Activated naive CD8-positive, alpha-beta T cell treated with anti-CD3 and anti-CD28 coated beads for 36 hours (primary cell): ENCODE measurements around the gene BARHL1. TPM values are rescaled to one million over a fixed set of nuclear protein-coding genes. Genes with fewer than 3 reads are reported as not detected.
"Not testable (repeated sequence)": the region's sequence is repeated elsewhere in the genome, so short reads cannot be mapped to it uniquely, and the experiment has no call there.

ENCODE experiments used
- DNase-seq: peaks from one replicate; pipeline ENCODE4 v3.0.0; 2021
- H3K27ac Mint-ChIP-seq: one replicate; pipeline ENCODE4 v1.8.0; 2022; ENCODE audit warnings: mild to moderate bottlenecking, moderate library complexity, mixed read lengths
- H3K27me3 Mint-ChIP-seq: one replicate; pipeline ENCODE4 v1.8.0; 2022; ENCODE audit warnings: mild to moderate bottlenecking, mixed read lengths
- H3K36me3 Mint-ChIP-seq: one replicate; pipeline ENCODE4 v1.8.0; 2021; ENCODE audit warnings: mild to moderate bottlenecking, mixed read lengths
- H3K4me1 Mint-ChIP-seq: one replicate; pipeline ENCODE4 v1.8.0; 2021; ENCODE audit warnings: mixed read lengths
- H3K4me3 Mint-ChIP-seq: one replicate; pipeline ENCODE4 v1.8.0; 2022; ENCODE audit warnings: mild to moderate bottlenecking, moderate library complexity, mixed read lengths
- H3K9me3 Mint-ChIP-seq: one replicate; pipeline ENCODE4 v1.8.0; 2022; ENCODE audit warnings: mixed read lengths
- total RNA-seq, 2 experiments: library from RNA; stranded (reverse); gene quantifications; one replicate each; pipeline ENCODE4 v1.2.3, GENCODE V29; 2021

Gene BARHL1
- total RNA-seq, 2 experiments from 2014 or later: not detected

- Mint-ChIP-seq H3K27me3 (peaks cover 22% of the 10 kb centered on the region), H3K4me1 (no peaks in the 10 kb centered on the region), H3K36me3 (no peaks in the 10 kb centered on the region), H3K27ac (no peak overlapping the region), H3K9me3 (no peaks in the 10 kb centered on the region), H3K4me3 (no peak overlapping the region)
- DNase-seq: no peak
Observed at GRCh38 chr9:132547976-132548730, 34.3 kb upstream of the BARHL1 start.

GRCh38 chr9:132548751-132549640, 33.4 kb upstream of the BARHL1 start:
- no peaks in the 10 kb centered on the region for H3K36me3 Mint-ChIP-seq
- no peak for DNase-seq
- no peaks in the 10 kb centered on the region for H3K4me1 Mint-ChIP-seq
- no peak overlapping the region for H3K27ac Mint-ChIP-seq
- H3K27me3 Mint-ChIP-seq: peaks cover 22% of the 10 kb centered on the region
- no peaks in the 10 kb centered on the region for H3K9me3 Mint-ChIP-seq
- no peak overlapping the region for H3K4me3 Mint-ChIP-seq

- H3K4me3 Mint-ChIP-seq: no peak overlapping the region
- H3K9me3 Mint-ChIP-seq: no peaks in the 10 kb centered on the region
- no peak for DNase-seq
- H3K36me3 Mint-ChIP-seq: no peaks in the 10 kb centered on the region
- H3K27me3 Mint-ChIP-seq: peaks cover 11% of the 10 kb centered on the region
- no peaks in the 10 kb centered on the region for H3K4me1 Mint-ChIP-seq
- H3K27ac Mint-ChIP-seq: no peak overlapping the region
Observed at GRCh38 chr9:132551556-132551955, 30.9 kb upstream of the BARHL1 start.

GRCh38 chr9:132552041-132552440, 30.4 kb upstream of the BARHL1 start:
- no peak overlapping the region for H3K4me3 Mint-ChIP-seq
- H3K9me3 Mint-ChIP-seq: no peaks in the 10 kb centered on the region
- peaks cover 9% of the 10 kb centered on the region for H3K27me3 Mint-ChIP-seq
- H3K36me3 Mint-ChIP-seq: no peaks in the 10 kb centered on the region
- H3K4me1 Mint-ChIP-seq: no peaks in the 10 kb centered on the region
- H3K27ac Mint-ChIP-seq: no peak overlapping the region
- DNase-seq: no peak

GRCh38 chr9:132554755-132555154, 27.7 kb upstream of the BARHL1 start:
- H3K27ac Mint-ChIP-seq: no peak overlapping the region
- H3K36me3 Mint-ChIP-seq: peaks cover 6% of the 10 kb centered on the region
- peaks cover 6% of the 10 kb centered on the region for H3K9me3 Mint-ChIP-seq
- H3K4me3 Mint-ChIP-seq: no peak overlapping the region
- peaks cover 14% of the 10 kb centered on the region for H3K27me3 Mint-ChIP-seq
- H3K4me1 Mint-ChIP-seq: no peaks in the 10 kb centered on the region
- DNase-seq: no peak

- no peaks in the 10 kb centered on the region for H3K4me1 Mint-ChIP-seq
- no peak overlapping the region for H3K27ac Mint-ChIP-seq
- H3K36me3 Mint-ChIP-seq: peaks cover 6% of the 10 kb centered on the region
- H3K27me3 Mint-ChIP-seq: peaks cover 17% of the 10 kb centered on the region
- no peak for DNase-seq
- no peak overlapping the region for H3K4me3 Mint-ChIP-seq
- H3K9me3 Mint-ChIP-seq: peaks cover 6% of the 10 kb centered on the region
Observed at GRCh38 chr9:132555528-132555927, 26.9 kb upstream of the BARHL1 start.

GRCh38 chr9:132556235-132556634, 26.2 kb upstream of the BARHL1 start:
- Mint-ChIP-seq H3K27me3 (peaks cover 21% of the 10 kb centered on the region), H3K36me3 (peaks cover 6% of the 10 kb centered on the region), H3K4me1 (no peaks in the 10 kb centered on the region), H3K9me3 (peaks cover 6% of the 10 kb centered on the region), H3K4me3 (no peak overlapping the region), H3K27ac (no peak overlapping the region)
- DNase-seq: no peak

- Mint-ChIP-seq H3K36me3 (peaks cover 6% of the 10 kb centered on the region), H3K27ac (no peak overlapping the region), H3K27me3 (peaks cover 25% of the 10 kb centered on the region), H3K9me3 (peaks cover 6% of the 10 kb centered on the region), H3K4me3 (no peak overlapping the region), H3K4me1 (no peaks in the 10 kb centered on the region)
- DNase-seq: no peak
Observed at GRCh38 chr9:132556714-132557113, 25.7 kb upstream of the BARHL1 start.

GRCh38 chr9:132557159-132557558, 25.2 kb upstream of the BARHL1 start:
- H3K4me3 Mint-ChIP-seq: no peak overlapping the region
- no peak for DNase-seq
- peaks cover 30% of the 10 kb centered on the region for H3K27me3 Mint-ChIP-seq
- peaks cover 6% of the 10 kb centered on the region for H3K36me3 Mint-ChIP-seq
- H3K4me1 Mint-ChIP-seq: no peaks in the 10 kb centered on the region
- peaks cover 6% of the 10 kb centered on the region for H3K9me3 Mint-ChIP-seq
- no peak overlapping the region for H3K27ac Mint-ChIP-seq

GRCh38 chr9:132559711-132560110, 22.7 kb upstream of the BARHL1 start:
- Mint-ChIP-seq H3K4me3 (no peak overlapping the region), H3K4me1 (no peaks in the 10 kb centered on the region), H3K36me3 (peaks cover 6% of the 10 kb centered on the region), H3K27ac (no peak overlapping the region), H3K9me3 (peaks cover 6% of the 10 kb centered on the region), H3K27me3 (peaks cover 44% of the 10 kb centered on the region)
- no peak for DNase-seq

GRCh38 chr9:132560616-132561202, 21.7 kb upstream of the BARHL1 start:
- H3K36me3 Mint-ChIP-seq: peaks cover 6% of the 10 kb centered on the region
- no peak for DNase-seq
- no peak overlapping the region for H3K4me3 Mint-ChIP-seq
- no peak overlapping the region for H3K27ac Mint-ChIP-seq
- H3K27me3 Mint-ChIP-seq: peaks cover 44% of the 10 kb centered on the region
- H3K4me1 Mint-ChIP-seq: no peaks in the 10 kb centered on the region
- peaks cover 6% of the 10 kb centered on the region for H3K9me3 Mint-ChIP-seq

- Mint-ChIP-seq H3K4me1 (no peaks in the 10 kb centered on the region), H3K27ac (no peak overlapping the region), H3K4me3 (no peak overlapping the region), H3K27me3 (peaks cover 44% of the 10 kb centered on the region), H3K36me3 (peaks cover 6% of the 10 kb centered on the region), H3K9me3 (peaks cover 6% of the 10 kb centered on the region)
- no peak for DNase-seq
Observed at GRCh38 chr9:132562306-132562573, 20.2 kb upstream of the BARHL1 start.

- no peak for DNase-seq
- peaks cover 32% of the 10 kb centered on the region for H3K27me3 Mint-ChIP-seq
- H3K36me3 Mint-ChIP-seq: peaks cover 3% of the 10 kb centered on the region
- H3K9me3 Mint-ChIP-seq: peaks cover 3% of the 10 kb centered on the region
- no peak overlapping the region for H3K4me3 Mint-ChIP-seq
- H3K27ac Mint-ChIP-seq: no peak overlapping the region
- H3K4me1 Mint-ChIP-seq: no peaks in the 10 kb centered on the region
Observed at GRCh38 chr9:132564526-132564925, 17.9 kb upstream of the BARHL1 start.

- not testable (repeated sequence) for H3K27ac Mint-ChIP-seq, H3K4me1 Mint-ChIP-seq, H3K36me3 Mint-ChIP-seq, H3K9me3 Mint-ChIP-seq, H3K4me3 Mint-ChIP-seq, DNase-seq
- H3K27me3 Mint-ChIP-seq: peaks cover 25% of the 10 kb centered on the region
Observed at GRCh38 chr9:132568787-132569186, 13.6 kb upstream of the BARHL1 start.

GRCh38 chr9:132571806-132572600, 10.4 kb upstream of the BARHL1 start:
- Mint-ChIP-seq H3K27ac (no peak overlapping the region), H3K4me3 (no peak overlapping the region), H3K36me3 (no peaks in the 10 kb centered on the region), H3K4me1 (no peaks in the 10 kb centered on the region), H3K9me3 (no peaks in the 10 kb centered on the region), H3K27me3 (peaks cover 44% of the 10 kb centered on the region)
- DNase-seq: no peak
